Osteocyte (in vitro differentiated cells): ENCODE results near the gene FCHO1. TPM values are rescaled to one million over a fixed set of nuclear protein-coding genes. Genes with fewer than 3 reads are reported as not detected.
A peak's percentile ranks its signal among the peaks of the same experiment; 100 is the strongest.

ENCODE experiments used
- DNase-seq: peaks from one replicate; pipeline ENCODE4 v3.0.0; 2021; ENCODE audit warnings: mixed read lengths; ENCODE audit not compliant: unreplicated experiment; ENCODE audit errors: extremely low spot score
- H3K27ac Mint-ChIP-seq: one replicate; pipeline ENCODE4 v1.8.0; 2021; ENCODE audit warnings: mild to moderate bottlenecking, mixed read lengths; ENCODE audit not compliant: unreplicated experiment
- H3K27me3 Mint-ChIP-seq: one replicate; pipeline ENCODE4 v1.8.0; 2021; ENCODE audit warnings: mixed read lengths; ENCODE audit not compliant: unreplicated experiment
- H3K36me3 Mint-ChIP-seq: one replicate; pipeline ENCODE4 v1.8.0; 2021; ENCODE audit warnings: mixed read lengths; ENCODE audit not compliant: unreplicated experiment
- H3K4me1 Mint-ChIP-seq: one replicate; pipeline ENCODE4 v1.8.0; 2021; ENCODE audit warnings: mixed read lengths; ENCODE audit not compliant: unreplicated experiment
- H3K4me3 Mint-ChIP-seq: one replicate; pipeline ENCODE4 v1.8.0; 2021; ENCODE audit warnings: mild to moderate bottlenecking, moderate library complexity, mixed read lengths; ENCODE audit not compliant: unreplicated experiment
- H3K9me3 Mint-ChIP-seq: one replicate; pipeline ENCODE4 v1.8.0; 2021; ENCODE audit warnings: mixed read lengths; ENCODE audit not compliant: unreplicated experiment
- CTCF ChIP-seq: fragments of 200-600 bp; sonication (generic); IDR thresholded peaks from 2 replicates; pipeline ENCODE4 v1.5.0; 2021; ENCODE audit warnings: antibody characterized with exemption, mild to moderate bottlenecking, moderate library complexity
- total RNA-seq: library from RNA; stranded (reverse); gene quantifications from 2 replicates; pipeline ENCODE4 v1.2.1, GENCODE V29; 2021

The FCHO1 gene
- total RNA-seq, 1 donor from 2014 or later = 0.56 TPM

DNA sequence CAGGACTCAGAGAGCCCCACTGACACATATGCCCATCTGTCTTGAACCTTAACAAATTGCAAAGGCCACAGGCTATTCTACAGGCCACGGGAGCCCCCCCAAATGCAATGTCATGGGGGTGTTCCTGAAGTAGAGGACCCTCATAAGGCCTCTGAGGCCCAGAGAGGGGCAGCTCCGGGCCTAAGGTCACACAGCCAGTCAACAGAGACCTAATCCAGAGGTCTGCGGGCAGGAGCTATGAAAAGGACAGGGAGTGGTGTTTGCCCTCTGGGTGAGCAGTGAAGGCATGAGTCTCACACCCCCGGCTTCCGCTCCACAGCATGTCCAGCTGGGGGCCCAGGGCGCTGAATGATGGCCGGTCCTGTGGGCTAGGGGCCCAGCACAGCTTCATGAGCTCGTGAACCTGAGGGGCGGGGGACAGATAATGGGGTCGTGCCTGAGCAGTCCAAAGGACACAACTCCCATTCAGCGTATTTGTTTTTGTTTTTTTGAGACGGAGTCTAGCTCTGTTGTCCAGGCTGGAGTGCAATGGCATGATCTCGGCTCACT, 75.3 kb downstream of the FCHO1 start:
- TF ChIP-seq CTCF = no peak
- peaks cover 17% of the 10 kb centered on the region for H3K27me3 Mint-ChIP-seq
- no peak overlapping the region for H3K4me3 Mint-ChIP-seq
- no peak for DNase-seq
- H3K4me1 Mint-ChIP-seq = peaks cover 5% of the 10 kb centered on the region
- H3K36me3 Mint-ChIP-seq = no peaks in the 10 kb centered on the region
- H3K9me3 Mint-ChIP-seq = no peaks in the 10 kb centered on the region
- H3K27ac Mint-ChIP-seq = no peak overlapping the region

DNA sequence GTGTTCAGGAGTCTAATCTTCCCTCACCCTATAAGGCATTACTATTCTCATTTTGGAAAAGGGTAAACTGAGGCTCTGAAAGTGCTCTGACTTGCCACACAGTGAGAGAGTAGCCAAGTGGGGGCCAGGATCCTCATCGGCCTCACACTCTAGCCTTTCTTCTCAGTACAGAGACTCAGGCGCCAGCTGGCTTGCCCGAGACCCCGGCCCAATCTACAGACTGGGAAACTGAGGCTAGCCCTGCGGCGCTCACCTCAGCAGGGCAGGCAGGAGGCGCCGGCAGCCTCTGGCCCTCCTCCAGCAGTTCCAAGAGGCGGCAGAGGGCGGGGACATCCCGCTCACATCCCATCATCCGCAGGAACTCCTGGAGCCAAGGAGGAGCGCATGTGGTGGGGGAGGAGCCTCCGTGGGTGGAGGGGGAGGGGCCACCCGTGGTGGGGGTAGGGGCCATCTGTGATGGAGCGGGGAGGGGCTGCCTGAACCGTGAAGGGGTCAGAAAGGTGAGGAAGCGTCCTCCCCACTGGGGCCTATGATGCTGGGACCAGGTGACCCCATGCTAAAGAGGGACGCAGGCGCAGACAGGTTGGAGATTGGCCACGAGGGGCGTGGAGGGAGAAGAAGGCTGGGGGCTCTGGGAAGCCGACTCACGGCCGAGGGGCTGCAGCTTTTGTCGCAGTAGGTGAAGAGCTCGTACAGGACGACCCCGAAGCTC, 78.7 kb downstream of the FCHO1 start:
- DNase-seq = no peak
- Mint-ChIP-seq H3K36me3 (no peaks in the 10 kb centered on the region), H3K27ac (no peak overlapping the region), H3K4me3 (peak overlapping the region; percentile 73), H3K27me3 (peaks cover 11% of the 10 kb centered on the region), H3K4me1 (peaks cover 5% of the 10 kb centered on the region), H3K9me3 (no peaks in the 10 kb centered on the region)
- TF ChIP-seq CTCF = no peak

- no peak for TF ChIP-seq CTCF
- Mint-ChIP-seq H3K36me3 (no peaks in the 10 kb centered on the region), H3K27me3 (peaks cover 12% of the 10 kb centered on the region), H3K4me3 (peak overlapping the region; percentile 73), H3K27ac (no peak overlapping the region), H3K9me3 (no peaks in the 10 kb centered on the region), H3K4me1 (peaks cover 10% of the 10 kb centered on the region)
- DNase-seq = no peak
Measured at GRCh38 chr19:17830567-17831418, 79.5 kb downstream of the FCHO1 start.

GRCh38 chr19:17831419-17831888, 80.2 kb downstream of the FCHO1 start:
- no peak for TF ChIP-seq CTCF
- Mint-ChIP-seq H3K36me3 (no peaks in the 10 kb centered on the region), H3K27me3 (peaks cover 12% of the 10 kb centered on the region), H3K4me3 (no peak overlapping the region), H3K9me3 (no peaks in the 10 kb centered on the region), H3K27ac (no peak overlapping the region), H3K4me1 (peaks cover 10% of the 10 kb centered on the region)
- no peak for DNase-seq
